ENCODE measurements around the gene SLC34A2. TPM values are rescaled to one million over a fixed set of nuclear protein-coding genes. Genes with fewer than 3 reads are reported as not detected.

The SLC34A2 gene
- total RNA-seq, 4 donors from 2014 or later = 0.42 to 1.7 (median 0.63) TPM; not detected in 1

GRCh38 chr4:25704516-25704915 is 48.9 kb downstream of the SLC34A2 start:
- Histone ChIP-seq H3K4me1 (no peaks in the 10 kb centered on the region), H3K4me3 (no peak overlapping the region), H3K27me3 (no peaks in the 10 kb centered on the region), H3K9me3 (no peaks in the 10 kb centered on the region), H3K36me3 (no peaks in the 10 kb centered on the region), H3K27ac (replicated peaks in 1 of 4) (no peak overlapping the region)
- intact Hi-C loops (cut with DNase I) = no loop called here
- no peak for DNase-seq (ENCODE audit: extremely low spot score)
- TF ChIP-seq EP300 (IDR thresholded peaks at IDR 0.05) = no peak
- no peak for TF ChIP-seq CTCF (IDR thresholded peaks at IDR 0.05)
- TF ChIP-seq POLR2AphosphoS5 (IDR thresholded peaks at IDR 0.05) = no peak
- no peak for TF ChIP-seq POLR2A (IDR thresholded peaks at IDR 0.05; ENCODE audit: low read depth)
- 67% methylated on average over 2 of the region's 2 CpGs for WGBS

- Histone ChIP-seq H3K27ac (replicated peaks in 1 of 4) (no peak overlapping the region), H3K4me1 (no peaks in the 10 kb centered on the region), H3K36me3 (no peaks in the 10 kb centered on the region), H3K4me3 (no peak overlapping the region), H3K27me3 (no peaks in the 10 kb centered on the region), H3K9me3 (no peaks in the 10 kb centered on the region)
- 77% methylated on average over 3 of the region's 3 CpGs for WGBS
- intact Hi-C loops (cut with DNase I) = no loop called here
- TF ChIP-seq EP300 (IDR thresholded peaks at IDR 0.05) (no peak), POLR2A (IDR thresholded peaks at IDR 0.05; ENCODE audit: low read depth) (no peak), POLR2AphosphoS5 (IDR thresholded peaks at IDR 0.05) (no peak), CTCF (IDR thresholded peaks at IDR 0.05) (no peak)
- DNase-seq (ENCODE audit: extremely low spot score) = no peak
Observed at GRCh38 chr4:25710637-25711036, 55.0 kb downstream of the SLC34A2 start.

- TF ChIP-seq POLR2AphosphoS5 (IDR thresholded peaks at IDR 0.05) (no peak), CTCF (IDR thresholded peaks at IDR 0.05) (no peak), POLR2A (IDR thresholded peaks at IDR 0.05; ENCODE audit: low read depth) (no peak), EP300 (IDR thresholded peaks at IDR 0.05) (no peak)
- Histone ChIP-seq H3K27me3 (no peaks in the 10 kb centered on the region), H3K9me3 (no peaks in the 10 kb centered on the region)
Observed at GRCh38 chr4:25712611-25713010, 57.0 kb downstream of the SLC34A2 start.

GRCh38 chr4:25713812-25714211 is 58.2 kb downstream of the SLC34A2 start:
- WGBS = 94% methylated on average over 4 of the region's 4 CpGs

More at GRCh38 chr4:25712611-25713010, 57.0 kb downstream of the SLC34A2 start:
- no peaks in the 10 kb centered on the region for H3K36me3 ChIP-seq
- no peak overlapping the region for H3K4me3 ChIP-seq
- no peak for DNase-seq (ENCODE audit: extremely low spot score)
- H3K27ac ChIP-seq (replicated peaks in 1 of 4) = no peak overlapping the region
- 94% methylated on average over 2 of the region's 2 CpGs for WGBS
- H3K4me1 ChIP-seq = no peaks in the 10 kb centered on the region
- intact Hi-C loops (cut with DNase I) = no loop called here

More at GRCh38 chr4:25713812-25714211, 58.2 kb downstream of the SLC34A2 start:
- TF ChIP-seq EP300 (IDR thresholded peaks at IDR 0.05) (no peak), POLR2AphosphoS5 (IDR thresholded peaks at IDR 0.05) (no peak), POLR2A (IDR thresholded peaks at IDR 0.05; ENCODE audit: low read depth) (no peak), CTCF (IDR thresholded peaks at IDR 0.05) (no peak)
- no peaks in the 10 kb centered on the region for H3K27me3 ChIP-seq
- DNase-seq (ENCODE audit: extremely low spot score) = no peak
- no peak overlapping the region for H3K4me3 ChIP-seq
- H3K36me3 ChIP-seq = no peaks in the 10 kb centered on the region
- H3K9me3 ChIP-seq = no peaks in the 10 kb centered on the region
- intact Hi-C loops (cut with DNase I) = no loop called here
- H3K27ac ChIP-seq (replicated peaks in 1 of 4) = no peak overlapping the region
- H3K4me1 ChIP-seq = no peaks in the 10 kb centered on the region

All from esophagus muscularis mucosa (tissue), 4 donors.